Neural progenitor cell (in vitro differentiated cells): ENCODE results near the gene TXN. TPM values are rescaled to one million over a fixed set of nuclear protein-coding genes. Genes with fewer than 3 reads are reported as not detected.
"Not testable (repeated sequence)": the region's sequence is repeated elsewhere in the genome, so short reads cannot be mapped to it uniquely, and the experiment has no call there.

Experiments
- DNase-seq: peaks from one replicate; pipeline ENCODE4 v3.0.0-alpha.2; 2016; ENCODE audit warnings: low spot score
- H2AFZ ChIP-seq: fragments of 200-600 bp; sonication (generic); replicated peaks from 2 replicates; pipeline ENCODE4 v1.6.1; 2016; ENCODE audit warnings: antibody characterized with exemption
- H3F3A ChIP-seq: fragments of 200-600 bp; sonication (generic); 2 replicates; pipeline ENCODE4 v1.6.1; 2016; ENCODE audit warnings: antibody characterized with exemption, low read depth
- H3K27ac ChIP-seq: fragments of 200-600 bp; sonication (generic); 2 replicates; pipeline ENCODE4 v1.5.1; 2016; ENCODE audit warnings: mild to moderate bottlenecking
- H3K27me3 ChIP-seq: fragments of 200-600 bp; sonication (generic); 2 replicates; pipeline ENCODE4 v1.6.1; 2016; ENCODE audit warnings: mild to moderate bottlenecking, moderate library complexity
- H3K36me3 ChIP-seq: fragments of 200-600 bp; sonication (generic); 2 replicates; pipeline ENCODE4 v1.5.1; 2016
- H3K4me1 ChIP-seq: fragments of 200-600 bp; sonication (generic); 2 replicates; pipeline ENCODE4 v1.6.1; 2016; ENCODE audit warnings: mixed run types
- H3K4me2 ChIP-seq: fragments of 200-600 bp; sonication (generic); 2 replicates; pipeline ENCODE4 v1.6.1; 2016
- H3K4me3 ChIP-seq: fragments of 200-600 bp; sonication (generic); 2 replicates; pipeline ENCODE4 v1.5.1; 2016
- H3K79me2 ChIP-seq: fragments of 200-600 bp; sonication (generic); 2 replicates; pipeline ENCODE4 v1.6.1; 2016; ENCODE audit warnings: low read depth
- H3K9ac ChIP-seq: fragments of 200-600 bp; sonication (generic); 2 replicates; pipeline ENCODE4 v1.6.1; 2016
- H3K9me3 ChIP-seq: fragments of 200-600 bp; sonication (generic); 2 replicates; pipeline ENCODE4 v1.5.1; 2016; ENCODE audit warnings: low read depth
- H4K20me1 ChIP-seq: fragments of 200-600 bp; sonication (generic); 2 replicates; pipeline ENCODE4 v1.6.1; 2016; ENCODE audit warnings: low read depth
- H3K27ac Mint-ChIP-seq: 3 replicates; pipeline ENCODE4 v1.8.0; 2021; ENCODE audit warnings: mixed read lengths
- H3K27me3 Mint-ChIP-seq: 2 replicates; pipeline ENCODE4 v1.8.0; 2022; ENCODE audit warnings: low read depth, mild to moderate bottlenecking, inconsistent platforms, moderate library complexity, mixed read lengths; ENCODE audit not compliant: insufficient read depth
- H3K36me3 Mint-ChIP-seq: 3 replicates; pipeline ENCODE4 v1.8.0; 2021; ENCODE audit warnings: mixed read lengths
- H3K4me1 Mint-ChIP-seq: 3 replicates; pipeline ENCODE4 v1.8.0; 2021; ENCODE audit warnings: mixed read lengths
- H3K4me3 Mint-ChIP-seq: 3 replicates; pipeline ENCODE4 v1.8.0; 2021; ENCODE audit warnings: mild to moderate bottlenecking, moderate library complexity, mixed read lengths
- H3K9me3 Mint-ChIP-seq: 3 replicates; pipeline ENCODE4 v1.8.0; 2020; ENCODE audit warnings: mixed read lengths
- CTCF ChIP-seq: fragments of 200-600 bp; sonication (generic); IDR thresholded peaks from 2 replicates; pipeline ENCODE4 v1.5.1; 2017; ENCODE audit warnings: antibody characterized with exemption, mild to moderate bottlenecking
- EZH2 ChIP-seq: fragments of 200-600 bp; sonication (generic); IDR thresholded peaks from 2 replicates; pipeline ENCODE4 v1.6.1; 2017; ENCODE audit warnings: antibody characterized with exemption, mild to moderate bottlenecking, moderate library complexity
- EZH2phosphoT487 ChIP-seq: fragments of 200-600 bp; sonication (generic); IDR thresholded peaks from 2 replicates; pipeline ENCODE4 v1.6.1; 2017; ENCODE audit warnings: antibody characterized with exemption
- total RNA-seq: library from RNA; depleted of rRNA; stranded (reverse); fragments of >200 nt; gene quantifications from 2 replicates; pipeline ENCODE4 v1.2.3, GENCODE V29; 2015; ENCODE audit warnings: low replicate concordance

The TXN gene
- total RNA-seq, 1 donor from 2014 or later: 252 TPM

GRCh38 chr9:110197330-110198187, 58.7 kb downstream of the TXN start:
- Histone ChIP-seq H3F3A (no peaks in the 10 kb centered on the region), H2AFZ (no peak overlapping the region), H3K4me1 (no peaks in the 10 kb centered on the region), H3K27me3 (no peaks in the 10 kb centered on the region), H3K4me3 (no peak overlapping the region), H3K79me2 (no peaks in the 10 kb centered on the region), H3K9ac (no peak overlapping the region), H4K20me1 (no peaks in the 10 kb centered on the region), H3K27ac (no peak overlapping the region), H3K4me2 (no peak overlapping the region), H3K36me3 (no peaks in the 10 kb centered on the region), H3K9me3 (no peaks in the 10 kb centered on the region)
- H3K27me3 Mint-ChIP-seq: no peaks in the 10 kb centered on the region
- H3K4me3 Mint-ChIP-seq: no peak overlapping the region
- no peaks in the 10 kb centered on the region for H3K36me3 Mint-ChIP-seq
- DNase-seq: no peak
- H3K27ac Mint-ChIP-seq: no peak overlapping the region
- no peak for TF ChIP-seq EZH2phosphoT487
- TF ChIP-seq CTCF: peak; percentile 15
- TF ChIP-seq EZH2: no peak
- H3K9me3 Mint-ChIP-seq: no peaks in the 10 kb centered on the region
- peaks cover 2% of the 10 kb centered on the region for H3K4me1 Mint-ChIP-seq

- H3K27ac Mint-ChIP-seq, H4K20me1 ChIP-seq, H3K36me3 Mint-ChIP-seq, H3K27me3 Mint-ChIP-seq, DNase-seq, H3K27ac ChIP-seq, H3K4me1 ChIP-seq, H3K9me3 Mint-ChIP-seq, H3K36me3 ChIP-seq, H3F3A ChIP-seq, H3K4me3 Mint-ChIP-seq, H3K27me3 ChIP-seq, H3K9ac ChIP-seq, H3K79me2 ChIP-seq, H3K4me1 Mint-ChIP-seq, H2AFZ ChIP-seq, H3K4me2 ChIP-seq, H3K4me3 ChIP-seq, H3K9me3 ChIP-seq: not testable (repeated sequence)
Measured at GRCh38 chr9:110196084-110196499, 60.2 kb downstream of the TXN start.

Other genes with a start within 250 kb of the TXN start
- not detected in 2 replicates for gene C9orf152, start 48.3 kb downstream of the TXN start, total RNA-seq
- not detected in 2 replicates for gene TXNDC8, start 81.4 kb upstream of the TXN start, total RNA-seq